Left lung (tissue), 10 donors: ENCODE data around the gene C1QTNF4. TPM values are rescaled to one million over a fixed set of nuclear protein-coding genes. Genes with fewer than 3 reads are reported as not detected.

Source experiments
- ATAC-seq: fragments of 200-7000 bp; cut with Tn5 transposase; one replicate; pipeline ENCODE4 v1.9.1; 2020; ENCODE audit warnings: moderate library complexity
- DNase-seq, 4 donors: peaks; one replicate each; pipeline ENCODE4 v3.0.0-alpha.2; 2013 to 2020
- H3K27ac ChIP-seq, 2 donors: fragments of 200-600 bp; sonication (generic) in 1 of 2; one replicate each; pipeline versions ENCODE4 v1.5.0 to v1.8.0; 2020 to 2021
- H3K27me3 ChIP-seq, 2 donors: fragments of 200-600 bp; sonication (generic) in 1 of 2; one replicate each; pipeline versions ENCODE4 v1.5.0 to v1.8.0; 2020 to 2021
- H3K36me3 ChIP-seq, 2 donors: fragments of 200-600 bp; sonication (generic) in 1 of 2; one replicate each; pipeline versions ENCODE4 v1.5.0 to v1.8.0; 2020 to 2021
- H3K4me1 ChIP-seq, 2 donors: fragments of 200-600 bp; one replicate each; pipeline ENCODE4 v1.8.0; 2021
- H3K4me3 ChIP-seq, 2 donors: fragments of 200-600 bp; sonication (generic) in 1 of 2; one replicate each; pipeline versions ENCODE4 v1.5.0 to v1.8.0; 2020 to 2021; ENCODE audit warnings: mild to moderate bottlenecking in 1 of 2
- H3K9me3 ChIP-seq, 2 donors: fragments of 200-600 bp; sonication (generic) in 1 of 2; one replicate each; pipeline versions ENCODE4 v1.5.0 to v1.8.0; 2020 to 2021
- intact Hi-C, 2 donors: fragments of 100-400 bp; cut with DNase I; formaldehyde crosslinking; loops; one replicate each; pipeline versions ENCODE4 v1.11.2 to v1.14.2; 2022
- polyA plus RNA-seq, 6 donors: library from polyadenylated mRNA; unstranded; fragments of 120-200 nt; gene quantifications; one replicate each; pipeline ENCODE4 v1.2.1, GENCODE V29; 2013; ENCODE audit not compliant: insufficient read length in 6 of 6
- total RNA-seq, 2 donors: library from RNA; stranded (reverse); fragmentation: NEBNext Ultra II Directional; extraction: Animal tissue kit (Norgen Biotek cat#: 25700); gene quantifications; one replicate each; pipeline ENCODE4 v1.2.1, GENCODE V29; 2021
- TF ChIP-seq, protein P1 (sequence below), 2 donors: fragments of 200-600 bp; sonication (generic) in 1 of 2; IDR thresholded peaks; one replicate each; pipeline versions ENCODE4 v1.5.0 to v1.8.0; 2021; ENCODE audit warnings: antibody characterized with exemption in 2 of 2
- donor health status: DM: no; HTN: yes; CAD: no.
- donor health status: DM: no; HTN: no; CAD: no.

The C1QTNF4 gene
- total and polyA plus RNA-seq, 8 donors = 0.21 to 6.9 (median 3.9) TPM

GRCh38 chr11:47577460-47578041, 16.7 kb downstream of the C1QTNF4 start:
- intact Hi-C loops = no loop called here
- DNase-seq (no peak), ATAC-seq (no peak)
- TF ChIP-seq, protein P1, sequence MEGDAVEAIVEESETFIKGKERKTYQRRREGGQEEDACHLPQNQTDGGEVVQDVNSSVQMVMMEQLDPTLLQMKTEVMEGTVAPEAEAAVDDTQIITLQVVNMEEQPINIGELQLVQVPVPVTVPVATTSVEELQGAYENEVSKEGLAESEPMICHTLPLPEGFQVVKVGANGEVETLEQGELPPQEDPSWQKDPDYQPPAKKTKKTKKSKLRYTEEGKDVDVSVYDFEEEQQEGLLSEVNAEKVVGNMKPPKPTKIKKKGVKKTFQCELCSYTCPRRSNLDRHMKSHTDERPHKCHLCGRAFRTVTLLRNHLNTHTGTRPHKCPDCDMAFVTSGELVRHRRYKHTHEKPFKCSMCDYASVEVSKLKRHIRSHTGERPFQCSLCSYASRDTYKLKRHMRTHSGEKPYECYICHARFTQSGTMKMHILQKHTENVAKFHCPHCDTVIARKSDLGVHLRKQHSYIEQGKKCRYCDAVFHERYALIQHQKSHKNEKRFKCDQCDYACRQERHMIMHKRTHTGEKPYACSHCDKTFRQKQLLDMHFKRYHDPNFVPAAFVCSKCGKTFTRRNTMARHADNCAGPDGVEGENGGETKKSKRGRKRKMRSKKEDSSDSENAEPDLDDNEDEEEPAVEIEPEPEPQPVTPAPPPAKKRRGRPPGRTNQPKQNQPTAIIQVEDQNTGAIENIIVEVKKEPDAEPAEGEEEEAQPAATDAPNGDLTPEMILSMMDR (IDR thresholded peaks at IDR 0.05) = no peak
- H3K4me3 ChIP-seq = peak overlapping the region in 1 of 2 donors; percentile 97
- peak overlapping the region in 1 of 2 donors; percentile 87 for H3K27ac ChIP-seq
- no peaks in the 10 kb centered on the region for H3K9me3 ChIP-seq
- H3K4me1 ChIP-seq = peaks cover 18 to 35% of the 10 kb centered on the region in 2 donors
- H3K36me3 ChIP-seq = peaks cover 0 to 74% of the 10 kb centered on the region in 2 donors
- H3K27me3 ChIP-seq = no peaks in the 10 kb centered on the region

DNA sequence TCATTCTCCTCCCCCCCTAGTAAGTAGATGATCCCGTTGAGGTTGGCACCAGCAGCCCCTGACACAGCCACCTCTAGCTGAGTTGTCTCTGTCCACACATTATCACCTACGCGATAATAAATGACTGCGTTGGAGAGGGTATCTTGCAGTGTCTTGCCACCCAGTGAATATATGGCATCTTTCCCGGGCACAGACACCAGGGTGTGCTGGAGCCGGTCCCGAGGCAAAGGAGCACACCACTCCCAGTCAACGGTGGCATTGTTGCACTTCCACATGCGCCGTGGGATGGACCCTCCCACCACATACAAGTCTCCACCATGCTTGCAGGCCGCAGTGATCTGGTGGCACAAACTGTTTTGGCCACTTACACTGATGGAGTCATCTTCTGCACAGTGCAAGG, 20.9 kb downstream of the C1QTNF4 start:
- intact Hi-C loops = no loop called here
- Histone ChIP-seq H3K27ac (no peak overlapping the region), H3K4me3 (no peak overlapping the region), H3K36me3 (peaks cover 0 to 84% of the 10 kb centered on the region in 2 donors), H3K9me3 (no peaks in the 10 kb centered on the region), H3K4me1 (peaks cover 11 to 29% of the 10 kb centered on the region in 2 donors), H3K27me3 (no peaks in the 10 kb centered on the region)
- DNase-seq (no peak), ATAC-seq (no peak)
- TF ChIP-seq, protein P1 (IDR thresholded peaks at IDR 0.05) = no peak

DNA sequence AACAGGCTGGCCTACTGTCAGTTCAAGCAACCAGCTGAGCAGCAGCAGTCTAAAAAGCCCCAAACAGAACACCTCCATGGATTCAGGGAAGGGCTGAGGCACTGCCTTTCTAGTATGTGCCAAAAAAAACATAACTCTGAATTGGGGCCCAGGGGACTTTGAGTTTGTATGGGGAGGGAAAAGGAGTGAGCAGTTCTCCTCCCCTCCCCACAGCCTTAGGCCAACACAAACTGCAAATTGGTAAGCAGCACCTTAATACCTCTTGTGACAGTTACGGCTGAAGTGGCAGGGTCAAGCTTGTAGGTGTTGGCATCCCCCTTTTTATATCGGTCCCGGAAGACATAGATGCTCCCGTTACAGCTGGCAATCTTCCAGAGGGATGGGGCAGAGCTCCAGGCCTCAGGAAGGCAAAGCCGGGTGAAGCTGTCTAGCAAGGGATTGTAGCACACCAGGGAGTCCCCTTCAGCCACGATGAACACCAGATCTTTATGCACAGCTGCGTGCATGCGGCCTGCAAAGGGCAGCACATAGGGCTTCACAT, 21.4 kb downstream of the C1QTNF4 start:
- TF ChIP-seq, protein P1 (IDR thresholded peaks at IDR 0.05) = no peak
- Histone ChIP-seq H3K4me1 (peaks cover 6 to 24% of the 10 kb centered on the region in 2 donors), H3K9me3 (no peaks in the 10 kb centered on the region), H3K27ac (peak overlapping the region in 1 of 2 donors; percentile 18), H3K36me3 (peaks cover 0 to 84% of the 10 kb centered on the region in 2 donors), H3K4me3 (no peak overlapping the region), H3K27me3 (no peaks in the 10 kb centered on the region)
- intact Hi-C loops = no loop called here
- DNase-seq (no peak), ATAC-seq (no peak)

DNA sequence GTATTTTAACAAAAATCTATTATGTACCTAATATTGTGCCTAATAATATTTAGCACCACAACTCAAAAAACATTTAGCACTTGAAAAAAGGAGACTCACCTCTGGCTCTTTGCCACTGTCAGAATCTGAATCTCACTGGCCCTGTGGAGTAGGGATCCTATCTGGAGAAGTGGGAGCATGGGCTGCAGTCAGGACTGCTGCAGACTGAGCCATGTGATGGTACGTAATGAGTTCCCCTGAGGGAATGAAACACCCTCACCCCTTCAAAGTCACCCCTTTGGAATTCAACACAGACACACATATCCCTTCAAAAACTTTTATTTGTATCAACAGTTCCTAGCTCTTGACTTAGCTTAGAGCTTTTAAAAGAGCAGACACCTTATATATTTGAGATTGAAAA, 22.3 kb downstream of the C1QTNF4 start:
- ATAC-seq (no peak), DNase-seq (no peak)
- TF ChIP-seq, protein P1 (IDR thresholded peaks at IDR 0.05) = no peak
- Histone ChIP-seq H3K27me3 (no peaks in the 10 kb centered on the region), H3K36me3 (peaks cover 0 to 75% of the 10 kb centered on the region in 2 donors), H3K4me1 (peaks cover 0 to 18% of the 10 kb centered on the region in 2 donors), H3K27ac (peak overlapping the region in 1 of 2 donors; percentile 18), H3K4me3 (no peak overlapping the region), H3K9me3 (no peaks in the 10 kb centered on the region)
- intact Hi-C loops = no loop called here

DNA sequence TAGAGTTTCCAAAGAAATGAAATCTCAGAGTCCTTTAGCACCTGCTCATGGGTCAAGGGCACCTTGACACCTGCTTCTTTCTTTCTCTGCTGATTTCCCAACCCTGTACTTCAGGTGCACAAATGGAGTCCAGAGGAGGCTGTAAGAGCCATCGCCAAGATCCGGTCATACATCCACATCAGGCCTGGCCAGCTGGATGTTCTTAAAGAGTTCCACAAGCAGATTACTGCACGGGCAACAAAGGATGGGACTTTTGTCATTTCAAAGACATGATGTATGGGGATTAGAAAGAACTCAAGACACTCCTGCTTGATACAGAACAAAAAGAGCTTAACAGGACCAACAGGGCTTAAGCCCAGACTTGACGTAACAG, 22.9 kb downstream of the C1QTNF4 start:
- no peak for DNase-seq
- intact Hi-C loops = no loop called here
- Histone ChIP-seq H3K4me1 (peaks cover 0 to 19% of the 10 kb centered on the region in 2 donors), H3K9me3 (no peaks in the 10 kb centered on the region), H3K36me3 (peaks cover 0 to 69% of the 10 kb centered on the region in 2 donors), H3K27ac (no peak overlapping the region), H3K27me3 (no peaks in the 10 kb centered on the region), H3K4me3 (no peak overlapping the region)
- TF ChIP-seq, protein P1 (IDR thresholded peaks at IDR 0.05) = no peak
- peak; percentile 40 for ATAC-seq
